GM21447 (cell line): ENCODE results near the gene SCAMP3.
"Not testable (repeated sequence)": the region's sequence is repeated elsewhere in the genome, so short reads cannot be mapped to it uniquely, and the experiment has no call there.

Experiments used
- ATAC-seq: cut with Tn5 transposase; IDR thresholded peaks from one replicate; pipeline ENCODE4 v1.9.1; 2021; ENCODE audit not compliant: unreplicated experiment

SCAMP3 gene

GRCh38 chr1:155232001-155232978 lies 29.9 kb downstream of the SCAMP3 start:
- not testable (repeated sequence) for ATAC-seq

- not testable (repeated sequence) for ATAC-seq
These were observed 30.9 kb downstream of the SCAMP3 start for GRCh38 chr1:155231302-155231701.

GRCh38 chr1:155228096-155228427 lies 34.1 kb downstream of the SCAMP3 start:
- no peak for ATAC-seq

GRCh38 chr1:155227261-155228095 lies 34.7 kb downstream of the SCAMP3 start:
- peak; percentile 86 for ATAC-seq

GRCh38 chr1:155226910-155227260 lies 35.3 kb downstream of the SCAMP3 start:
- peak; percentile 21 for ATAC-seq

GRCh38 chr1:155226188-155226909 lies 35.8 kb downstream of the SCAMP3 start:
- ATAC-seq = peak; percentile 46

- ATAC-seq = not testable (repeated sequence)
These were observed 36.8 kb downstream of the SCAMP3 start for GRCh38 chr1:155225404-155225759.

GRCh38 chr1:155223047-155223446 lies 39.1 kb downstream of the SCAMP3 start:
- ATAC-seq = no peak

GRCh38 chr1:155220211-155220965 lies 41.8 kb downstream of the SCAMP3 start:
- ATAC-seq = not testable (repeated sequence)

- ATAC-seq = no peak
These were observed 42.5 kb downstream of the SCAMP3 start for GRCh38 chr1:155219592-155220031.

- ATAC-seq = no peak
These were observed 43.1 kb downstream of the SCAMP3 start for GRCh38 chr1:155218854-155219591.

GRCh38 chr1:155214702-155215101 lies 47.5 kb downstream of the SCAMP3 start:
- not testable (repeated sequence) for ATAC-seq

GRCh38 chr1:155212051-155212440 lies 50.1 kb downstream of the SCAMP3 start:
- not testable (repeated sequence) for ATAC-seq

GRCh38 chr1:155211381-155212050 lies 50.6 kb downstream of the SCAMP3 start:
- not testable (repeated sequence) for ATAC-seq

- no peak for ATAC-seq
These were observed 51.7 kb downstream of the SCAMP3 start for GRCh38 chr1:155210314-155211104.

- ATAC-seq = no peak
These were observed 52.8 kb downstream of the SCAMP3 start for GRCh38 chr1:155209312-155209721.

- ATAC-seq = peak; percentile 76
These were observed 53.4 kb downstream of the SCAMP3 start, which contains the start of gene MTX1 for GRCh38 chr1:155208541-155209311. Gene MTX1 (plus strand): TSS chr1:155208695. CDS start chr1:155208805, 110 bp downstream.
